NCI-H1417 treated with DMSO at 0.1 percent for 48 hours (cell line): ENCODE data around the gene MAGI2.
"Not testable (repeated sequence)": the region's sequence is repeated elsewhere in the genome, so short reads cannot be mapped to it uniquely, and the experiment has no call there.

Experiments used
- DNase-seq: peaks from one replicate; lab custom pipeline; 2025; lab: John Stamatoyannopoulos, UW

The MAGI2 gene

DNA sequence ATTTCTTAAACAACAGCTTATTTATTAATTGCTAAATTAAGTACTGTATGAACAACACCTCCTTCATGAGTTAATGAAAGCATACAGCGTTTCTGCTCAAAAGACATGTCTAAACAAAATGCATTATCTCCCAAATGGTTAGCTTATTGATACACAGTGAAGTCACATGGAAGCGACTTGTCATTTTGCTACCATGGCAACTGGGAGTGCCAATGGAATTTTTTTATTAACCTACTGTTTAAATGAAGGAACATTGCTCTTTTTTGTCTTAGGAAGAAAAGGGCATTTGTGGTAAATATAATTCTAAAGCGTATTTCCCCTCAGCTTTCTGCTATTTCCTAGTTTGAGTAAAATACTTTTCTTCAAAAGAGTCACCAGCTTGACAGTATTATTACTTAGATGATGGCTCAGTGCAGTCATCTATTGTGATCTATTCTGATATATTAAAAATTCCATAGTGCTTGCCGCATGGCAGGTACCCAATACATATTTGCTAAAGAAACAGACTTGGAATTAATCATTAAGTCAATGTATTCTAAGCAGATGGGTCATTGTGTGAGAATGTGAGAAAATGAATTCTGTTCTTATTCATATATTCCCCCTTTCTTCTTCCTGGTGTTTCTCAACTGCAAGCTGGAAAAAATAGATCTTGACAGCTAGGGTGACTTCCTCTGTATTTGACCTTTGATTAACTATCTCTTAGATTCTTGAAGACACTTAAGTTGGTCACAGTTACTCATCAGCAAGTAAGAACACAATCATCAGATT, 818.3 kb downstream of the MAGI2 start:
- no peak for DNase-seq

DNA sequence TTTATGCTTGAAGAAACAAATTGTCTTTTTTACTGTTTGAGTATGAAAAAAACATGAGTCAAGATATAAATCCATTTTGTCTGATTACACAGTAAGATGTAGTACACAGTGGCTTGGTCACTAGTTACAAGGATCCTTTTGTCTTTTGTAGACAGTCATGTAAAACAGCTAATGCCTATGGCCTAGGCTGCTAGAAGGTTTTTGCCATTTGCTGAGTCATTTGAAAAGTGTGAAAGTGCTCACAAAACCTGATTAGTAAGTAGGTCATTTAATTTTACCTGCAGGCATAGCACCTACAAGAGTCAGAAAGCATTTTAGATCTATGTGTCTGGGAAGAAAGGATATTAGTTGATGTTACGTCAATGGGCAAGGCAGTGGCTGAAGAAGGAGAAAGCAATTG, 819.4 kb downstream of the MAGI2 start:
- no peak for DNase-seq

DNA sequence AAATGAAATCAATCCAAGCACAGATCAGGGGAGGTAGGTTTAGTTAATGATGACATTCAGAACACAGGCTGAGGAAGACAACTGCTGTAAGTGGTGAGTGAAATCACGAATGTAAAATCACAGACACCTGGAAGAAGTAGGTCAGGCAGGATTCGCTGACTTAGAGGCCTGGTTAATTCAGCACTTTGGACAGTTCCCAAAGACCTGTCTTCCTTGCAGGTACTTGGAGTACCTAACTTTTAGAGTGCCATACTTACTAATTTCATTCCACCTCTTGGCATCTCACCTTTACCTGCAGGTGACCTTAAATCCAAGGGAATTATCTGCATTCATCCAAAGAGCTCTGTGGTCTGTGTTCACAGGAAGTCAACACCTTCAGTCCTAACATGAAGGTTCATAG, 832.5 kb downstream of the MAGI2 start:
- DNase-seq: no peak

DNA sequence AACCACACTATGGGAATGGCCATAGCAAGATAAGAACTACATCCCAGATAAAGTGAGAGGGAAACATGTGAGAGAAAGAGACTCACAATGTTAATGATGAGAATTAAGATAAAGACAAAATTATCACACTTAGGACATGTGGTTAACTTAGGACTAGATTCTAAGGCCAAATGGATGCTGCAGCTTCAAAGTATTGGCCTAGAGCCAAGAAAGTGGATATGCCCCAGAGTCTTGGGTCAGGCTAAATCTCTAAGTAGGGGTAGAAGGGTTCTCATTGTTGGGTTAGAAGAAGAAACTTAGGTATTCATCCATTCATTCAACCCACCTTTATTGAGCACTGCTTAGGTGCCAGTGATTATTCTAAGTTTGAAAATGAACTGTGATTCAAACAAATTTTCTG, 836.9 kb downstream of the MAGI2 start:
- DNase-seq: no peak

DNA sequence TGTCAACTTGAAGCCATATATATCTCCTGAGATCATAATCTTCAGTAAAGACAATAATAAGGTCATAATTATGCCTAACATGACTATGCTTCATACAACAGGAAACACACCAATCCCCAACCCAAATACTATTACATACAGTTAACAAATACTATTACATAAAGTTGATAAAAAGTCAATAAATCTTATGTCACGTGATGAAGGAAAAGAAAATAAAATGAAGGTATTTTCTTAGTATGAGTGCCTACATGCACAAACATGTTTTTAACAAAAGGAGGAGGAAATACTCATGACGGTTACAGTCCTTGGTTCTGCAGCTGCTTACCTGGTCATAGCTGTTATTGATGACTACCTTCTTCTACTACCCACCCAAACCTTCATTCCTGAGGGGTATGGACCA, 844.2 kb downstream of the MAGI2 start:
- DNase-seq: no peak

DNA sequence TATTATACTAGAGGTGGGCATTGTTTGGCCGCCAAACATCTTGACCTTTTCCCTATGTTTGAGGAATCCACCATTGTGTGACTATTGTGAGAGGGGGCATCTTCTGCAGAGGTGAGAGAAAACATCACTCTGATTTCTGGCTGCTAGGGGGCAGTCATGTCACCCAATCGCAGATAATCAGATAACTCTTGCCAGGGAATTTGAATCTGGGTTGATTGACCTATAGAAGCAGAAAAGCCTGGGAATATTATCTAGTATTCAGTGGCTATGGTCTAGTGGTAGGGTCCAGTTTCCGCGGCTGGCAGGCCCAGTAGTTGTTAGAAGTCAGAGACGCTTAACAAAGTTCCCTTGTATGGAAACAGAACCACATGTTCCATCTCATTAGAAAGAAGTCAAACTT, 846.4 kb downstream of the MAGI2 start:
- DNase-seq: no peak

DNA sequence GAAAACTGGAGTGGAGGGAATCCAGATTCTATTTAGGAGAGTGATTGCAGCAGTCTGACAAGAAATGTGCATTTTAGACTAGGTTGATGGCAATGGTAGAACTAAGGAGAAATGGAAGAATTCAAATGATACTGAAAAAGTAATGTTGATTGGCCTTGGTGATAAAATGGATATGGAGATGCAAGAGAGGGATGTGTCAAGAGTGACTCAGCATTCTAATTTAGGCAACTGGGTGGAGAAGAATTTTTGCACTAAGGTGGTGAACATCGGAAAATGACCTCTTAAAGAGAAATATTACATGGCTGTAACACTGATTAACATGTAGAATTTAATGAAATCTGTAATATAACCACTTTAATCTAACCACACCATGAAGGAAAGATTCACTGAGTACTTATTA, 848.3 kb downstream of the MAGI2 start:
- DNase-seq: no peak

DNA sequence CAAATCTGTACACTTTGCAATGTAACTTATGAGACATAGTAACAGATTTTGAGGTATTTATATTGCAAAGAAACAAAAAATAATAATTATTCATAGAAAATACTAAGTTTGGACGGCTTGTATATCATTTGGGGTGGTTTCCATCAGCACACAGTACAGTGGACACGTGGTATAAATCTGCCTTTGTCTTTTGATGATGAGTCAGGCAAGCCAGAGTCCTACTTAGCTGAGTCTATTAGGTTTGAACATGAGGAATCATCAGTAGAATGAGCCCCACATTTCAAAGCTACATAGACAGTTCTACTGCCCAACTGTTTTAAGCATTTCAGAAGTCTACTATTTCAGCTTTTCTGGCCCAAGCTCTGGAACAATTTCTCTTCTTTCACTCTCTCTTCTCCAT, 851.7 kb downstream of the MAGI2 start:
- DNase-seq: no peak

DNA sequence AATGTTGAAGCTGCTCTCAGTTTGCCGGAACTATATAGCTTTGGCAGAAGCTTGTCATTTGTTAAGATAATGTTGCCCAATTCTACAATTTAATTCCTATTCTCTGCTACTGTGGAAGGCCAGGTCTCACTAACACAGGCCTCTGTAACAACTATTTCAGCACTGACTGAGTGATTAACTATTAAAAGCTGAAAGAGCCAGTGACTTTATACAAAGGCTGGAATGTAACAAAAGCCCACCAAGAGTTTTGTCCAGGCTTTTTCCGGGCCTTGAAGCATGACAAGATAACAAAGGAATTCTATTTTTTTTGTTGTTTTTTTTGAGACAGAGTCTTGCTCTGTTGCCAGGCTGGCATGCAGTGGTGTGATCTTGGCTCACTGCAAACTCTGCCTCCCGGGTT, 859.3 kb downstream of the MAGI2 start:
- no peak for DNase-seq

DNA sequence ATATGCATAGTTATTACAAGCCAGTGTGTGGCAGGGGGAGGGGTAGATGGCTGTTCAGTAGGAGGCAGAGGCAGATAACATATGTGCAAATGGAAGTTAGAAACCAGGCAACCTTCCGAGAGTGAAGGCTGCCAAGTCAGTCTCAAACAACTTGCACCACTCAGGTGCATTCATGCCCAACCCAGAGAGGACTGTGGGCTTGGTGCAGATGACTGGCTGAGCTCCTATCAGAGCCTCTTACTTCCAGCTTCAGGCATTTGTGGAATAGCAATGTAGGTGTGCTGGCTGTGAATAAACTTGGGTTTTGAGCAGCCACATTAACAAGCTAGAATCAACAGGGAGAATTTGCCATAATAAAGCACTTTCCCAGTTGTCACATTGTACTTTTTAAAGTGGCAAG, 865.1 kb downstream of the MAGI2 start:
- DNase-seq: no peak

DNA sequence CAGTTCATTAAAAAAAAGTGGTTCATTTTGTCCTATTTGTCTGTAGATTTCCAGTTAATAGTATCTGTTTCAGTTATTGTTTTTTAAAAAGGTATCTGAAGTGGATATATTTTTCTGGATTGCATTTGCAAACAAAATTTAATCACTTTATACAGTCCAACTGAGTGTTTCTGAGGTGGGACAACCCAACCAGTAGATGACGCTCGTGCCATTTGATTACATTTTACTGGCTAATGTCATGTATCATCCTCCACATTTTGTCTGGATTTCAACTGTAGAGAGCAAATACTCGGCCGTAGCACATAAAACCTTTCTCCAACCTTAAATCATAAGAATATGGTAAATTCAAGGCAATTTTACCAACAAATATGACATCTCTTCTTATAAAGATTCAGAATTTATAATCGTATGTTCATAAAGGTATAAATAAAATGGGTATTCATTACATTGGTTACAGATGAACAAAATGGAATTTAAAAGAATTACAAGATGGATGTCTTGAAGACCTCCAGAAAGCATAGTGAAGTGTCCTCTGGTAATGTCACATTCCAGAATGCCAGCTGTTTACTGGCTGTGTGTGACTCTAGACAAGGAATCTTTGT, 865.9 kb downstream of the MAGI2 start:
- DNase-seq: no peak

DNA sequence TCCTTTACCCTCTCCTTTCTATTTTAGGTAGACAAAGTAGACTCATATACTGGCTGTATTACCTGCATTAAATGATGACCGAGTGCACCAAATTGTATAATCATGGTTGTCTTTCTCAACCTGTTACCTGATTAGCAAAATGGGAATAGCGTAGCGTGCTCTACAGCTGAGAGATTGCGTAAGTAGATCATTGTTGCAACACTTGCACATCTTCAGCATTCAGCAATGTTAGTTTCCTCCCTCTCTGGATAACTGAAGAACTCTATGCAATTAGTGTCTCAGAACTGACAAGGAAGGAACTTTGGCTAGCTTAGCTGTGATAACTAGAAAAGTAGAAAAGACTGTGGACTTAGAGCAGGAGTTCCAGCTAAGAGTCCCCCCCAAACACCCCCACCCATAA, 867.5 kb downstream of the MAGI2 start:
- no peak for DNase-seq

DNA sequence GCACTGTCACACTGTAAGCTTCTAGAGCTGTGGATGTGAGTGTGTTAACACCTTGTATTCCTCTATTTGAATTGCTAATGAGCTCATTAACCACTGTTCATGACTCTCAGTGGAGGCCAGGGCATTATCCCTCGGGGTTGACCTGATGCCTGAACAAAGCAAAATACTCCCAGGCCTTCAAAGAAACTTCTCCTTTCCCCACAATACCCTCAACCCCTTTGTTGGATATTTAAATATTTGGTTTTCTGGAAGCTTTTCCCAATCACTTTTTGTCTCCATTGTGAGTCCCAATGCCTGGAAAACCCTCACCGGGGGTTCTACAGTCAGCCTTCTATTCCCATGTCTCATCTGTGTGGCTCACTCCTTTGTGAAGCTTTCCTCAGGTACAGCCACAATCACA, 874.8 kb downstream of the MAGI2 start:
- DNase-seq: no peak

DNA sequence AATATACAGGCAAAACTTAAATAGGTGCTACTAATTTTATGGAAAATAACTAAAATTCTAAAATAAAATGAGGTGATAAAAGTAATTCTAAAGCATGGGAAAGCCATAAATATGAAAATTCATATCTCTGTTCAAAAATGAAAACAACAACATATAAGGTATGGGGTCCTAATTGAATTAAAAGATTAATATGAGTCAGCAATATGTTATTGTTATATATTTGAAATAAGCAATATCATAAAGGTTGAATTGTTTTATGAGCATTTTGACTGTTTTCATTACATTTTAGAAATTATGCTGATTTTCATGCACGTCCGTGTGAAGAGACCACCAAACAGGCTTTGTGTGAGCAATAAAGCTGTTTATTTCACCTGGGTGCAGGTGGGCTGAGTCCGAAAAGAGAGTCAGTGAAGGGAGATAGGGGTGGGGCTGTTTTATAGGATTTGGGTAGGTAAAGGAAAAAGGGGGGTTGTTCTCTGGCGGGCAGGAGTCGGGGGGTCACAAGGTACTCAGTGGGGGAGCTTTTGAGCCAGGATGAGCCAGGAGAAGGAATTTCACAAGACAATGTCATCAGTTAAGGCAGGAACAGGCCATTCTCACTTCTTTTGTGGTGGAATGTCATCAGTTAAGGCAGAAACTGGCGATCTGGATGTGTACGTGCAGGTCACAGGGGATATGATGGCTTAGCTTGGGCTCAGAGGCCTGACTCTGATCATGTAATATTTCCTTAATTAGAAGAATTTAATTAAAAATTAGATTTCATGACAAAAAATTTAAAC, 876.1 kb downstream of the MAGI2 start:
- DNase-seq: not testable (repeated sequence)

DNA sequence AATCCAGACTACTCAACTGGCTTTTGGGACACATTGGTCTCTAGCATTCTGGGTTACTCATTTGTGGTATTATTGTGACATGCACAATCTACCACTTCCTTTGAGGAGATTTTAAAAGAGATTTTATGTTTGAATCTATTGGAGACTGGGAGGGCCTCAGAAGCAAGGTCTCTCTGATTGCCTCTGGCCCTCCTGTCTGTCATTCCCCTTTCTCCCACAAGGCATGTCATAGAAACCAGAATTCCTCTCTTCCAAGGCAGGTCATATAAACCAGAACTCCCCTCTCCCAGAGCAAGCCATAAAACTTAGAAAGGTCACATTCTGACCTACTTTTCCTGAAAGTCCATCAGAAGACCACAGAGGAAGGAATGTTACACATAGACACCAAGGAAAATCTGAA, 877.2 kb downstream of the MAGI2 start:
- DNase-seq: no peak

DNA sequence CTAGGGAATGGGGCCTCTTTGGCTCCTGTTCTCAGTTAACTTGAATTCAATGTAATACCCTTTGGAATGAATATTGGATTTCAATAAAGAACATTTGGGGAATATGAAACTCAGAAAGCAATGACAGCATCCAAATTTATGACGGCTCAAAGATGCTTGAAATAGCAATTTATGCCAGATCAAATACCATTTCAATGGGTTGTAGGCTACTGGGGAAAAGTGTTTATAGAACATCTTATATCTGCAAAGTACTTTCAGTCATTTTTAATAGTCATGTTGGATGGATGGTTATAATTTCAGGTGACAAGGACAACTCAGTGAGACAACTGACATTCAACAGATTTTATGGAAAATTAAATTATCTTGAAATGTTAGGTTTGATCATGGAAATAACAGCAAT, 882.2 kb downstream of the MAGI2 start:
- DNase-seq: no peak

DNA sequence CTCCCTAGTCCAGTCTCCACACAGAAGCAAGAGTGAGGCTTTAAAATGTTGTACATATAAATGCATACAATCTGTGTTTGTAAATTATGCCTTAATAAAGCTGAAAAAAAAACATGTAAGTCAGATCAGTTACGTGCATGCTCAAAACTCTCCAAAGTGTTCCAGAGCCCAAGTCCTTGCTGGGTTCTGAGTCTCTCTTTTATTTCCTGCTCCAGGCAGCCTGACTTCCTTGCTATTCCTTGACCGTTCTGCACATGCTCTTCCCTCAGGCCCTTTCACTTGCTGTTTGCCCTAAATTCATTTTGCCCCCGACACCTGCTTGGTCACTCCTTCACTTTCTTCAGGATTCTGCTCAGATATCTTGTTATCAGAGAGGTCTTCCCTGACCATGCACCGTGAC, 884.8 kb downstream of the MAGI2 start:
- no peak for DNase-seq

DNA sequence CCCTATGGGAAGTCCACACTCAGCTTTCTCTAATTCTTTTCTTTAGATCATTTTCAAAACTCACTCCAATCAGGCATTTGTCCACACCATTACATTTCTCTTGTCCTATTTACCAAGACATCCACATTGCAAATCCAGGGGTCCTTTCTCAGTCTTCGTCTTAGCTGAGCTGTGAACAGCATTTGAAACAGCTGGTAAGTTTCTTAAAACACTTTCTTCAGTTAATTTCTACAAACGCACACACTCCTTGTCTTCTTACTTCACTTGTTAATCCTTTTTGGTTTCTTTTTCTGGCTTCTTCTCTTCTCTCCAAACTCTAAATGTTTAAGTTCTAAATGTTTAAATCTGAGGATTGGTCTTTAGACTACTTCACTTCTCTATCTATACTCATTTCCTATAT, 885.6 kb downstream of the MAGI2 start:
- no peak for DNase-seq

DNA sequence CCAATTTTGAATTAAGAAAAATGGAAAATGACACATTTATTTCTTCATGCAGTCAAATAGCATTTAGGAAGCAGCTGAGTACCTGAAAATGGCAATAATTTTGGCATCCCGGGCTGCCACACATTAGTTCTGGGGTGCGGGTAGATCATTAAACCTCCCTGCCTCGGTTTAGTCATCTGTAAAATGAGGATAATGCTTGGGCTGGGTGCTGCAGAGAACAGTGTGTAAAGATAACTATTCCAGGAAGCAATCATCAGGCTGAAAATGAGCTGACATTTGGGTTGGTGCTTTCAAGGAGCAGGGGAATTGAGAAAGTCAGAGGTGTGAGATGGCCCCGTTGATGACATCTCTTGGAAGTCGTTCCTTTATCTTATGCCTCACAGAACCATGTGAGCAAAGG, 887.7 kb downstream of the MAGI2 start:
- DNase-seq: no peak

DNA sequence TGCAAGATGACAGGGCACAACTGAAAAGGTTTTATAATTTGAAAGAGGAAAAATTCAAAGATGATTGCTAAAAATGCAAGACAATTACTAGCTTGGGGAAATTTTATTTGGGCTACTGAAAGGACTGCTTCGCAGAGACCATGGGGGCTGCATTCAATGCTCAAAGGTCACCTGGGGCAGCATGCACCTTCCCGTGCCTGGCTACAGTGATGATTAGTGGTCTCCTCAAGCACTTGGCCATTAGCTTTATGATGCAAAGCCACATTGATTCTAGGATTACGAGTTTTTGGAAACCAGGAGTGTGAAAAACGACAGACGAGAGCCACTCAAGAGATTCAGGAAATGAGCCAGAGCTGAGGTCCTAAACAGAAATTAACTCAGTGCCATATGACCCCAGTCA, 890.3 kb downstream of the MAGI2 start:
- no peak for DNase-seq

DNA sequence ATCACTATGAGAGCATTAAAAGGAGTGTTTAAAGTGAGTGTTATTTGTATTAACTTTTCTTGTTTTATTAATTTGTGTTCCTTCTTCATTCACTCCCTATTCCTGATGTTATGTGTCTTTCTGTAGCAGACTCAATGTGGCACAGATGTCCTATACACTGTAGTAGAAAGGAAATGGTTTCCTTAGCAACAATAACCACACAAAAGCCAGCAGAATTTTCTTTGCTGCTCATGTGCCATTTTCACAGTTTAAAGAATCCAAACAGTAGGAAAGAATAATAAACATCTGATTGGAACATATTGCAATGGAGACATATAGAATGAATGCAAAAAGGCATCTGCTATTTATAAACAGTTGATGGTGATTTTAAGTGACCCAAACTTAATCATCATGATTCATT, 891.3 kb downstream of the MAGI2 start:
- DNase-seq: no peak

DNA sequence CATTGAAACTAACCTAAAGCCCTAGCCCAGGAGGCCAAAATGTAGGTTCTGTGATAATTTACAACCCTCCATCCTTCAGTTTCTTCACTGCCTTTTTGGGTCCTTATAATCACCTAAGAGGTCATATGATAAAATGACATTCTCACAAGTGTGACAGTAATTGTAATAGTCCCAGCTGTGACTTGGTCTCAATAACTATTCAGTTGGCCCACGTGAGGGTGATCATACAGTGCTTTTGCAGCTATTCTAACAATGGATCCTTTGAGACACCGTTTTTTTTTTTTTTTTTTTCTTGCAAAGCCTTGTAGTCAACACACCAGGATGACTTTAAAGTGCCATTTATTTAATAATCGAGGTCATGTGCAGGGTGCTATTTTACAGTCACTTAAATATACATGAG, 894.9 kb downstream of the MAGI2 start:
- DNase-seq: no peak

DNA sequence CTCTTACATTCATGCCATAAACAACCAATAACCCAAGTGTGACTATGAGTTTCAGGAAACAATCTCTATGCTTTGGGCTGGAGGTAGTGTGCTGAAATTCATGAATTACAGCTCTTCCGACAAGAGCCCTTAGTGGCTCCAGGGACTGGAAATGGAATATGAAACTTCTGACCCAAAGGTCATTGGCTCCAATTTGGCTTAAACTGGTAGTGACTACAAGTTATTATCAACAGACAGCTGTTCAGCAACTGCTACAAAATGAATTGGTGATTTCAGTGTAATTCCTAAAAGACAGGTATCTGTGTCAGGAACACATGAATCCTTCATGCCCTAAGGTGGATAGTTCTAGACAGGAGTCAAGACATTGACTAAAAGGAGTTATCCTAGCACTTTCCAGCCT, 909.5 kb downstream of the MAGI2 start:
- DNase-seq: no peak
